Breast epithelium (tissue), 3 donors: ENCODE data around the gene LYAR.

ENCODE experiments used
- POLR2A ChIP-seq: fragments of 450-650 bp; IDR thresholded peaks from one replicate; pipeline ENCODE4 v1.6.1; 2016; ENCODE audit warnings: antibody characterized with exemption, mild to moderate bottlenecking, moderate library complexity
- TF ChIP-seq, protein P1 (sequence below), 3 donors: fragments of 450-650 bp; IDR thresholded peaks; one replicate each; pipeline ENCODE4 v1.5.1; 2016 to 2017; ENCODE audit warnings: antibody characterized with exemption in 3 of 3, mild to moderate bottlenecking in 3 of 3, moderate library complexity in 3 of 3

DNA sequence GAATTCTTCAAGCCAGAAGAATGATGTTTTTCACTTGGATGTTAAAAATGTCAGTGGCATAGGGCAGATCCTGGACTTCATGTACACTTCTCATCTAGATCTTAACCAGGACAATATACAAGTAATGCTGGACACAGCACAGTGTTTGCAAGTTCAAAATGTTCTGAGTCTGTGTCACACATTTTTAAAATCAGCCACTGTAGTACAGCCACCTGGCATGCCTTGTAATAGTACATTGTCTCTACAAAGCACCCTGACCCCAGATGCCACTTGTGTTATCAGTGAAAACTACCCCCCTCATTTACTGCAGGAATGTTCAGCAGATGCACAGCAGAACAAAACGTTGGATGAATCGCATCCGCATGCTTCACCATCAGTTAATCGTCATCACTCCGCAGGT is 12.0 kb upstream of the LYAR start:
- TF ChIP-seq, protein P1, sequence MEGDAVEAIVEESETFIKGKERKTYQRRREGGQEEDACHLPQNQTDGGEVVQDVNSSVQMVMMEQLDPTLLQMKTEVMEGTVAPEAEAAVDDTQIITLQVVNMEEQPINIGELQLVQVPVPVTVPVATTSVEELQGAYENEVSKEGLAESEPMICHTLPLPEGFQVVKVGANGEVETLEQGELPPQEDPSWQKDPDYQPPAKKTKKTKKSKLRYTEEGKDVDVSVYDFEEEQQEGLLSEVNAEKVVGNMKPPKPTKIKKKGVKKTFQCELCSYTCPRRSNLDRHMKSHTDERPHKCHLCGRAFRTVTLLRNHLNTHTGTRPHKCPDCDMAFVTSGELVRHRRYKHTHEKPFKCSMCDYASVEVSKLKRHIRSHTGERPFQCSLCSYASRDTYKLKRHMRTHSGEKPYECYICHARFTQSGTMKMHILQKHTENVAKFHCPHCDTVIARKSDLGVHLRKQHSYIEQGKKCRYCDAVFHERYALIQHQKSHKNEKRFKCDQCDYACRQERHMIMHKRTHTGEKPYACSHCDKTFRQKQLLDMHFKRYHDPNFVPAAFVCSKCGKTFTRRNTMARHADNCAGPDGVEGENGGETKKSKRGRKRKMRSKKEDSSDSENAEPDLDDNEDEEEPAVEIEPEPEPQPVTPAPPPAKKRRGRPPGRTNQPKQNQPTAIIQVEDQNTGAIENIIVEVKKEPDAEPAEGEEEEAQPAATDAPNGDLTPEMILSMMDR (IDR thresholded peaks at IDR 0.05) = no peak
- no peak for TF ChIP-seq POLR2A
